GM10266 (cell line): Measurements from ENCODE around the gene HIVEP3.
"Not testable (repeated sequence)": the region's sequence is repeated elsewhere in the genome, so short reads cannot be mapped to it uniquely, and the experiment has no call there.

ENCODE experiments used
- DNase-seq: peaks from one replicate; pipeline ENCODE4 v3.0.0; 2012; ENCODE audit errors: extremely low spot score
- TF ChIP-seq, protein P1 (sequence below): IDR thresholded peaks from 2 replicates; pipeline ENCODE4 v1.5.1; 2012; ENCODE audit warnings: mild to moderate bottlenecking, low read depth; ENCODE audit not compliant: control insufficient read depth, insufficient read depth; ENCODE audit errors: missing control alignments

HIVEP3 gene

GRCh38 chr1:41560931-41561330, 357.8 kb downstream of the HIVEP3 start:
- TF ChIP-seq, protein P1, sequence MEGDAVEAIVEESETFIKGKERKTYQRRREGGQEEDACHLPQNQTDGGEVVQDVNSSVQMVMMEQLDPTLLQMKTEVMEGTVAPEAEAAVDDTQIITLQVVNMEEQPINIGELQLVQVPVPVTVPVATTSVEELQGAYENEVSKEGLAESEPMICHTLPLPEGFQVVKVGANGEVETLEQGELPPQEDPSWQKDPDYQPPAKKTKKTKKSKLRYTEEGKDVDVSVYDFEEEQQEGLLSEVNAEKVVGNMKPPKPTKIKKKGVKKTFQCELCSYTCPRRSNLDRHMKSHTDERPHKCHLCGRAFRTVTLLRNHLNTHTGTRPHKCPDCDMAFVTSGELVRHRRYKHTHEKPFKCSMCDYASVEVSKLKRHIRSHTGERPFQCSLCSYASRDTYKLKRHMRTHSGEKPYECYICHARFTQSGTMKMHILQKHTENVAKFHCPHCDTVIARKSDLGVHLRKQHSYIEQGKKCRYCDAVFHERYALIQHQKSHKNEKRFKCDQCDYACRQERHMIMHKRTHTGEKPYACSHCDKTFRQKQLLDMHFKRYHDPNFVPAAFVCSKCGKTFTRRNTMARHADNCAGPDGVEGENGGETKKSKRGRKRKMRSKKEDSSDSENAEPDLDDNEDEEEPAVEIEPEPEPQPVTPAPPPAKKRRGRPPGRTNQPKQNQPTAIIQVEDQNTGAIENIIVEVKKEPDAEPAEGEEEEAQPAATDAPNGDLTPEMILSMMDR: no peak
- no peak for DNase-seq

- no peak for DNase-seq
- TF ChIP-seq, protein P1: no peak
These were observed 358.2 kb downstream of the HIVEP3 start for GRCh38 chr1:41560496-41560895.

- TF ChIP-seq, protein P1: no peak
- DNase-seq: no peak
These were observed 359.4 kb downstream of the HIVEP3 start for GRCh38 chr1:41559331-41559730.

- TF ChIP-seq, protein P1: no peak
These were observed 360.0 kb downstream of the HIVEP3 start for GRCh38 chr1:41558761-41559171.

DNA sequence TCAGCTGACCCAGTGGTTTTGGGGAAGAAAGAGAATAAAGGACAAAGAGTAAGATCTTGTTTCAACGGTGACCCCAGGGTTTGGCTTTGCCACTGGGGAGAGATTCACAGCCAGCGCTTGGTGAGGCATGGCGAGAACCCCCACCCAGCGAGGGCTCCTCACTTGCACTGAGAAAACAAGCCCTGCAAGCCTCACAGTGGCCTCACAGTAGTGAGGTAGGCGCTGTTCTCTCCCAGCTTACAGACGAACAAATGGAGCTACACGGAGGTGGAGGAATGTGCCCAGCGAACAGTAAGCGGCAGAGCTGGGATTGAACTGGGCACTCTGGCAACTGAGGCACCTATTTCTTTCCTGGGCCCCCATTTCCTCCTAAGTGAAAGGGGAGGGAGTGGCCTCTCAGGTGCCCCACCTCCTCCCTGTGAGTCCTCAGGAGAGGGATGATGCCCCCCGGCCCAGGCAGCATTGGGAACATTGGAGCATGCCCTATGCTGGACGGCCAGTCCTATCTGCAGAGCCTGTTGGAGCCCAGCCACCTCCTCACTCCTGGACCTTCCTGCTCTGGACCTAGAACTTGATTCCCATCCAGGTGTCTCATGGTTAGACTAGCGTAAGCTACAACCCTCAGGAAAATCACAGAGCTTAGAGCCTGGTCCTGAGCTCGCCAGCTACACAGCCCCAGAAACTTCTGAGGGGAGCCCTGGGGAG, 360.8 kb downstream of the HIVEP3 start:
- TF ChIP-seq, protein P1: no peak
- DNase-seq: no peak

More at GRCh38 chr1:41558761-41559171, 360.0 kb downstream of the HIVEP3 start:
- DNase-seq: no peak

DNA sequence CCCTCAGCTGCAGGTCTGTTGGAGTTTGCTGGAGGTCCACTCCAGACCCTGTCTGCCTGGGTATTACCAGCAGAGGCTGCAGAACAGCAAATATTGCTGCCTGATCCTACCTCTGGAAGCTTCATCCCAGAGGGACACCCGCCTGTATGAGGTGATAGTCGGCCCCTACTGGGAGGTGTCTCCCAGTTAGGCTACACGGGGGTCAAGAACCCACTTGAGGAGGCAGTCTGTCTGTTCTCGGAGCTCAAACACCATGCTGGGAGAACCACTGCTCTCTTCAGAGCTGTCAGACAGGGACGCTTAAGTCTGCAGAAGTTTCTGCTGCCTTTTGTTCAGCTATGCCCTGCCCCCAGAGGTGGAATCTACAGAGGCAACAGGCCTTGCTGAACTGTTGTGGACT, 364.0 kb downstream of the HIVEP3 start:
- not testable (repeated sequence) for DNase-seq

DNA sequence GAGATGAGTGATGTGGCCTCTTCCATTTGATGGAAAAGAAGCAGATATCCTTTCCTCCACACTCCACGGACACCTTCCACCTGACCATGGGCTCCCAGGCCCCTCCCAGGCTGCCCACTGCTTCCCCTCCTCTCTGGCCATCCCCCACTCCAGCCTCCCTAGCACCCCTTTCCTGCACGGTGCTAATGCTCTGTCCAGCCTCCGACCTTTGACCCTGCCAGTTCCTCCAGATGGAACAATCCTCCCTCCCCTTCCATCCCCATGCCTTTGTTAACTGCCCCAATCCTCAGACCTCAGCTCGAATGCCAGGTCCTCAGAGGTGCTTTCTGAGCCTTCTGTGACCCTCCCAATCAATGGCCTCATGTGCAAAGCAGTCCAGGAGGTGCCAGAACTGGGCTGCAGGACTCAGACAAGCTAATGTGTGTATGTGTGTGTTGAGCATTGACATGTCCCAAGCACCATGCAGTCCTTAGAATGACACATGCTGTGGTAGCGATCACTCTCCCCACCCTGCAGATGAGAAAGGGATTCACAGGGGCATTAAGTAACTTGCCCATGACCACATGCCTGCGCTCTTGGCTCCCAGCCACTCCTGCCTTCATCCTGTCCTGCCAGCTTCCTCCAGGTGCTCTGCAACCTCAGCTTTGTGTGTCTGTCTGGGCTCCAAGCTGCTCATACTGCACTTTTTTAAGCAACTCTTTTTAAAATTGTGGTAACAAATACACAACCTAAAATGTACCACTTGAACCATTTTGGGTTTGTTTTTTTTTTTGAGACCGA, 370.8 kb downstream of the HIVEP3 start:
- TF ChIP-seq, protein P1: no peak
- no peak for DNase-seq
